Measurements from ENCODE around the gene PSD.

Gene PSD

GRCh38 chr10:102397222-102398171 lies 21.1 kb downstream of the PSD start:
- Histone ChIP-seq H3K4me3 (replicated peaks; ENCODE audit: insufficient read depth, low read length) (no peak overlapping the region), H3K27ac (replicated peaks) (no peak overlapping the region), H3K27me3 (ENCODE audit: insufficient read depth, poor library complexity, severe bottlenecking) (peaks cover 7% of the 10 kb centered on the region)
- TF ChIP-seq POLR2AphosphoS5 (IDR thresholded peaks at IDR 0.05; ENCODE audit: low read depth) = no peak
- no peak for TF ChIP-seq SPI1 (IDR thresholded peaks at IDR 0.05; ENCODE audit: borderline replicate concordance, low read depth)
- no peak for TF ChIP-seq REST (IDR thresholded peaks at IDR 0.05; ENCODE audit: insufficient replicate concordance, low read depth)
- TF ChIP-seq GABPA (IDR thresholded peaks at IDR 0.05; ENCODE audit: low read depth) = no peak
- no peak for TF ChIP-seq CTCF (IDR thresholded peaks at IDR 0.05; ENCODE audit: insufficient read depth, low read length)
- no peak for DNase-seq (ENCODE audit: low read depth in 1 of 2, low spot score in 1 of 2)

GRCh38 chr10:102396730-102397151 lies 21.8 kb downstream of the PSD start:
- no peak for DNase-seq (ENCODE audit: low read depth in 1 of 2, low spot score in 1 of 2)
- Histone ChIP-seq H3K4me3 (replicated peaks; ENCODE audit: insufficient read depth, low read length) (no peak overlapping the region), H3K27me3 (ENCODE audit: insufficient read depth, poor library complexity, severe bottlenecking) (peaks cover 8% of the 10 kb centered on the region), H3K27ac (replicated peaks) (no peak overlapping the region)
- no peak for TF ChIP-seq CTCF (IDR thresholded peaks at IDR 0.05; ENCODE audit: insufficient read depth, low read length)
- TF ChIP-seq GABPA (IDR thresholded peaks at IDR 0.05; ENCODE audit: low read depth) = no peak
- TF ChIP-seq SPI1 (IDR thresholded peaks at IDR 0.05; ENCODE audit: borderline replicate concordance, low read depth) = no peak
- no peak for TF ChIP-seq POLR2AphosphoS5 (IDR thresholded peaks at IDR 0.05; ENCODE audit: low read depth)
- no peak for TF ChIP-seq REST (IDR thresholded peaks at IDR 0.05; ENCODE audit: insufficient replicate concordance, low read depth)

GRCh38 chr10:102396317-102396650 lies 22.3 kb downstream of the PSD start:
- no peak overlapping the region for H3K27ac ChIP-seq (replicated peaks)
- peaks cover 8% of the 10 kb centered on the region for H3K27me3 ChIP-seq (ENCODE audit: insufficient read depth, poor library complexity, severe bottlenecking)
- no peak for TF ChIP-seq GABPA (IDR thresholded peaks at IDR 0.05; ENCODE audit: low read depth)
- TF ChIP-seq SPI1 (IDR thresholded peaks at IDR 0.05; ENCODE audit: borderline replicate concordance, low read depth) = no peak
- TF ChIP-seq REST (IDR thresholded peaks at IDR 0.05; ENCODE audit: insufficient replicate concordance, low read depth) = no peak
- TF ChIP-seq CTCF (IDR thresholded peaks at IDR 0.05; ENCODE audit: insufficient read depth, low read length) = no peak
- no peak for TF ChIP-seq POLR2AphosphoS5 (IDR thresholded peaks at IDR 0.05; ENCODE audit: low read depth)
- no peak for DNase-seq (ENCODE audit: low read depth in 1 of 2, low spot score in 1 of 2)
- no peak overlapping the region for H3K4me3 ChIP-seq (replicated peaks; ENCODE audit: insufficient read depth, low read length)
